Fibroblast of skin of right quadriceps (primary cell): ENCODE results near the gene MIB1.
"Not testable (repeated sequence)": the region's sequence is repeated elsewhere in the genome, so short reads cannot be mapped to it uniquely, and the experiment has no call there.

Experiments used
- DNase-seq: peaks from one replicate; pipeline ENCODE4 v3.0.0-alpha.2; 2013

MIB1 gene

DNA sequence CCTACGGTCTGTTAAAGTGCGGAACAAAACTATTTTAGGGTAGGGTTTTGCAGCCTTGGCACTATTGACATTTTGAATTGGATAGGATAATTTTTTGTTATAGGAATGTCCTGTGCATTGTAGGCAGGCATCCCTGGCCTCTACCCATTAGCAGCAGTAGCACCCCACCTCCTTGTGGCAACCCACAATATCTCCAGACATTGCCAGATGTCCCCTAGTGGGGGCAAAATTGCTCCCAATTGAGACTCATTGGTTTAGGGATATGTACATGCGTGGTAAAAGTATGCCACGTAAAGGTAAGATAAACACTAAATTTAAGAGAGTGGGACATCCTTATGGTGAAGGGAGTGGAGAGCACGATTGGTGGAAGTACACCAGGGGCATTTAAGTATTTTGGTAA is 4.6 kb downstream of the MIB1 start:
- DNase-seq = no peak

DNA sequence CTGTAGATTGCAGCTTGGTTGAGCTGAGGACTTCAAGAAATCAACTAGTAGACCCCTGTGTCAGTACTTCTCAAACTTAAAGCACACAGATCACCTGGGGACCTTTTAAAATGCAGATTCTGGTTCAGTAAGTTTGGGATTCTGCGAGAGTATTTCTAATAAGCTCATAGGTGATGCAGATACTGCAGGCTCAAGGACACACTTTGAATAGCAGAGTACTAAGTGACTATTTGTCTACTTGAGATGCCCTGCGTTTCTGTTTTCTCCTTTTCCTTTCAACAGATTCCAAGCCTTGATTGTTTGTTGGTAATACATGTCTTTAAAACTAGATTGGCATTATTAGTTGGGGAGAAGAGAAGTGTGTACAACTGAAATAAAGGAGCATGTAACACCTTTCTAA is 6.7 kb downstream of the MIB1 start:
- DNase-seq = no peak

GRCh38 chr18:21747764-21748693 is 7.4 kb downstream of the MIB1 start:
- DNase-seq = no peak

DNA sequence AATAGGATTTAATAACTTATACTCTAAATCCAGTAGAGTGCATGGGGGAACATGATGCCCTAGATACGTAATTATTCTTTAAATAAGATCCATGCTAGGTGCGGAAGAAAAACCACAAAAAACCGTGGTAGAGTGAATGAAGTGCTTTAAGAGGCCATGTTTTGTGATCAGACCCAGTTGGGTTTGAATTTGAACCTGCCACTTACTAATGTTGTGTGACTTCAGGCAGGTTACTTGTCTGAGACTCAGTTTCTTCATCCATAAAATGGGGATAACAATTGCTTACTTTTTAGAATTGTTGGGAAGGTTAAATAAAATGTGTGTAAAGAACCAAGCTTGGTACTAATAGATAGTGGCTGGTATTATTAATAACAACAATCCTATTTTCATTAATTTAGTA is 17.2 kb downstream of the MIB1 start:
- no peak for DNase-seq

DNA sequence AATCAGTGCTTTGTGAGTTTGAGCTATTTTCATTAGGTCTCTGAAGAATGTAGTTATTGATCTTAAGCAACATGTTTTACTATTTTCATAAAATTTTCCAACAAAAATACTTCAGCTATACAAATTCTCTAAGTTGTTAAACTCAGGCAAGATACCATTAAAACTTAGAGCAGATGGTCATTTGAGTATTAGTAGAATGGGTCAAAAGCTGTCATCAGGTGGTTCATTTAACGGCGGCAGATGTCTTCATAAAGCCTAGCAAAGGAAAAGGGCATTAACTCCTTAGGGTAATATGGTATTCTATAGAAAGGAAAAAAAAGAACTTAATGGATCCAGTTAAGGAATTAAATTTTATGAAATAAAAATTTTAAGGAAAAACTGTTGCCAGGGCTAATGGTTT is 19.2 kb downstream of the MIB1 start:
- no peak for DNase-seq

DNA sequence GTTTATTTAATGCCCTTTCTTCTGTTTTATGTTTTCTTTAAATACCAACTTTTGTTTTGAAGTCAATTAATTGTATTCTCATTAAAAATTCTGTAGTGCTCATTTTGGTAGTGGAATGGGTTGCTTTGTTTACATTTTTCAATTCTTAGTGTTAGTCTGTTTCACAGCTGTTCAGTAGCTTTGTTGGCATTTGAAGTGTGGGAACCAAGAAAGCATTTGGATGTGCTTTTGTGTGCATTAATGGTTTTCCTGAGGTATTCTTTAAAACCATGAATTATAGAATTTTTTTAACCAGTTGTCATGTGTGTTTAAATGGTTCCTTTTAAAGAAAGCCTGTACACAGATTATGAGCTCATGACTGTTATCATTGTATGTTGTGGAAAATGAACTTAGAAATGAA is 19.7 kb downstream of the MIB1 start:
- peak; percentile 24 for DNase-seq

GRCh38 chr18:21761471-21762115 is 21.0 kb downstream of the MIB1 start:
- DNase-seq = no peak

- DNase-seq = no peak
These were observed 21.7 kb downstream of the MIB1 start for GRCh38 chr18:21762181-21762772.

GRCh38 chr18:21763846-21764646 is 23.5 kb downstream of the MIB1 start:
- no peak for DNase-seq

GRCh38 chr18:21769206-21769605 is 28.6 kb downstream of the MIB1 start:
- DNase-seq = no peak

- no peak for DNase-seq
These were observed 34.1 kb downstream of the MIB1 start for GRCh38 chr18:21774722-21775121.

GRCh38 chr18:21777814-21778213 is 37.2 kb downstream of the MIB1 start:
- DNase-seq = no peak

- no peak for DNase-seq
These were observed 45.9 kb downstream of the MIB1 start for GRCh38 chr18:21786526-21786925.

DNA sequence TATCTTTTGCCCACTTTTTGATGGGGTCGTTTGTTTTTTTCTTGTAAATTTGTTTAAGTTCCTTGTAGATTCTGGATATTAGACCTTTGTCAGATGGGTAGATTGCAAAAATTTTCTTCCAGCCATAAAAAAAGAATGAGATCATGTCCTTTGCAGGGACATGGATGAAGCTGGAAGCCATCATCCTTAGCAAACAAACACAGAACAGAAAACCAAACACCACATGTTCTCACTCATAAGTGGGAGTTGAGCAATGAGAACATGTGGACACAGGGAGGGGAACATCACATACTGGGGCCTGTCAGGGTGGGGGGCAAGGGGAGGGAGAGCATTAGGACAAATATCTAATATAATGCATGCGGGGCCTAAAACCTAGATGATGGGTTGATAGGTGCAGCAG is 55.5 kb downstream of the MIB1 start:
- DNase-seq = not testable (repeated sequence)

- peak; percentile 9 for DNase-seq
These were observed 57.5 kb downstream of the MIB1 start for GRCh38 chr18:21798126-21798525.

GRCh38 chr18:21799721-21800120 is 59.1 kb downstream of the MIB1 start:
- no peak for DNase-seq

- no peak for DNase-seq
These were observed 62.9 kb downstream of the MIB1 start for GRCh38 chr18:21803495-21803894.

- no peak for DNase-seq
These were observed 65.3 kb downstream of the MIB1 start for GRCh38 chr18:21805771-21806366.

GRCh38 chr18:21808185-21808584 is 67.6 kb downstream of the MIB1 start:
- DNase-seq = no peak

- DNase-seq = no peak
These were observed 69.1 kb downstream of the MIB1 start for GRCh38 chr18:21809725-21810124.

DNA sequence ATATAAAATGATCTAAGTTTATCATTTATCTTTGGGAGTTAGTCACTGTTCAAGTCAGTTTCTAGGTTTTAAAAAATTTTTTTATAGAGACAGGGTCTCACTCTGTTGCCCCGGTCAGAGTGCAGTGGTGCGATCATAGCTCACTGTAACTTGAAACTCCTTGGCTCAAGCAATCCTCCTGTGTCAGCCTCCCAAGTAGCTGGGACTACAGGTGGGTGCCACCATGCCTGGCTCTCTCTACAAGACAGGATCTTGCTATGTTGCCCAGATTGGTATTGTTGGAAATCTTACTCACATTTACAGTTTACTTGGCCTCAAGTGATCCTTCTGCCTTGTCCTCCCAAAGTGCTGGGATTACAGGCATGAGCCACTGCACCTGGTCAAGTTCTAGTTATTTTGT is 74.5 kb downstream of the MIB1 start:
- DNase-seq = no peak

- DNase-seq = peak; percentile 17
These were observed 79.6 kb downstream of the MIB1 start for GRCh38 chr18:21820033-21820810.
